Measurements from ENCODE around the gene MMP28.

The MMP28 gene

DNA sequence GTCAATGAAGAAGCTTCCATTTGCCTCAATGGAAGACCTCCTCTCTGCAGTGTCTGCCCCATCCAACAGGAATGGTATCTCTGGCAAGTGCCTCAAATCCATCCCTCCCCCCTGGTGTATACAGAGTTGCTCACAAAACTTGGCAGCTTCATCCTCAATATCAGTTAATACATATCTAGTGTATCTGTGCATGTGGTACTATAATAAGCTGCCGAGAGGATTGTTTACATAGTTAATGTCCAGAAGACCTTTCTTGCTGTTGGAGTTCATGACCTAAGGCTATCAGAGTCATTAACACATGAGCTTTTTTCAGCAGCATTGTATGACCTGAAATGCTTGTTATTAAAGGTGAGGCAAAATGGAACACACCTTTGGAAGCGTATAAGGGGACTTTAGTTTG, 78.0 kb downstream of the MMP28 start:
- DNase-seq, result no peak

DNA sequence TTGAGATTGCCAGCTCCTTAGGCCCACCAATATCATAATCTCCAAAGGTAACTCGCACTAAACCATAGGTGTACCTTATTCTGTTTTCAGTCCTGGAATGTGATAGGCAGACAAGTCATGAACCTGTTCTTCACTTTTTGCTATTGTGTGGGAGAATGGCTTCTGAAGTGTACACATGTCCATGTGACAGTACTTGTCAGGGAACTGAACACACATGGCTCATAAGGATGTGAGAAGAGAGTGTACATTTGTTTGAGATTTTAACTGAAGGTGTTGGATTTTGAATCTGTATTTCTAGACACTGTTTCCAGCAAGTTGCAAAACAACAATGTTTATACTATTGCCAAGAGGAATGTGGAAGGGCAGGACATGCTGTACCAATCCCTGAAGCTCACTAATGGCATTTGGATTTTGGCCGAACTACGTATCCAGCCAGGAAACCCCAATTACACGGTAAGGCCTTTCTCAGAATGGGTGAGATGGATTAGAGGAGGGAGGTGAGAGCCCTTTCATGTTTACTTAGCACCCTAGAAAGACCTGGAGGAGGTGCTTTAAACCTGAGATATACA, 78.5 kb downstream of the MMP28 start:
- no peak for DNase-seq

GRCh38 chr17:35716173-35716572, 79.3 kb downstream of the MMP28 start:
- DNase-seq, result no peak
